SK-N-SH treated with all-trans-retinoic acid at 6 μM for 48 hours (cell line): ENCODE data around the gene CACNA1G.

Source experiments
- ATAC-seq: fragments of 200-7000 bp; cut with Tn5 transposase; 3 replicates; pipeline ENCODE4 v1.9.1; 2020; ENCODE audit warnings: mild to moderate bottlenecking, moderate library complexity
- ARNTL ChIP-seq: fragments of 450-650 bp; formaldehyde crosslinking; IDR thresholded peaks from 2 replicates; pipeline ENCODE4 v1.5.0; 2020; ENCODE audit warnings: low read depth, mild to moderate bottlenecking, moderate library complexity, borderline replicate concordance
- BACH2 ChIP-seq: fragments of 250-450 bp; sonication (Bioruptor Pico); IDR thresholded peaks from 2 replicates; pipeline ENCODE4 v1.9.0; 2021; ENCODE audit warnings: mild to moderate bottlenecking, borderline replicate concordance
- CREB5 ChIP-seq: fragments of 250-450 bp; sonication (Bioruptor Pico); IDR thresholded peaks from 2 replicates; pipeline ENCODE4 v1.5.1; 2020; ENCODE audit warnings: low read depth, mild to moderate bottlenecking, moderate library complexity
- CSDC2 ChIP-seq: fragments of 250-450 bp; sonication (Bioruptor Pico); IDR thresholded peaks from 2 replicates; pipeline ENCODE4 v1.5.0; 2020; ENCODE audit warnings: mild to moderate bottlenecking, moderate library complexity
- CSRNP3 ChIP-seq: fragments of 250-450 bp; sonication (Bioruptor Pico); IDR thresholded peaks from 2 replicates; pipeline ENCODE4 v1.5.1; 2021; ENCODE audit warnings: mild to moderate bottlenecking, moderate library complexity
- ESRRG ChIP-seq: fragments of 250-450 bp; sonication (Bioruptor Pico); IDR thresholded peaks from 2 replicates; pipeline ENCODE4 v1.6.1; 2021; ENCODE audit warnings: mild to moderate bottlenecking
- GLIS3 ChIP-seq: fragments of 250-450 bp; sonication (Bioruptor Pico); IDR thresholded peaks from 2 replicates; pipeline ENCODE4 v1.5.0; 2020; ENCODE audit warnings: mild to moderate bottlenecking, moderate library complexity
- ISL1 ChIP-seq: fragments of 250-450 bp; sonication (Bioruptor Pico); IDR thresholded peaks from 2 replicates; pipeline ENCODE4 v2.1.2; 2022; ENCODE audit warnings: mild to moderate bottlenecking, moderate library complexity
- PATZ1 ChIP-seq: fragments of 250-450 bp; sonication (Bioruptor Pico); IDR thresholded peaks from 2 replicates; pipeline ENCODE4 v1.8.0; 2020; ENCODE audit warnings: mild to moderate bottlenecking, moderate library complexity, borderline replicate concordance
- POU6F1 ChIP-seq: fragments of 250-450 bp; sonication (Bioruptor Pico); IDR thresholded peaks from 2 replicates; pipeline ENCODE4 v1.8.0; 2021; ENCODE audit warnings: low read depth, mild to moderate bottlenecking, moderate library complexity, borderline replicate concordance
- PPARA ChIP-seq: fragments of 250-450 bp; sonication (Bioruptor Pico); IDR thresholded peaks from 2 replicates; pipeline ENCODE4 v1.5.0; 2020; ENCODE audit warnings: mild to moderate bottlenecking, borderline replicate concordance
- RARB ChIP-seq: fragments of 250-450 bp; sonication (Bioruptor Pico); IDR thresholded peaks from 2 replicates; pipeline ENCODE4 v1.8.0; 2021; ENCODE audit warnings: mild to moderate bottlenecking, moderate library complexity
- SNAI2 ChIP-seq: fragments of 250-450 bp; sonication (Bioruptor Pico); IDR thresholded peaks from 2 replicates; pipeline ENCODE4 v1.5.0; 2020; ENCODE audit warnings: mild to moderate bottlenecking, moderate library complexity
- TCF4 ChIP-seq: fragments of 250-450 bp; sonication (Bioruptor Pico); IDR thresholded peaks from 2 replicates; pipeline ENCODE4 v1.8.0; 2021; ENCODE audit warnings: mild to moderate bottlenecking, moderate library complexity, borderline replicate concordance
- TOX ChIP-seq: fragments of 250-450 bp; sonication (Bioruptor Pico); IDR thresholded peaks from 2 replicates; pipeline ENCODE4 v1.8.0; 2021; ENCODE audit warnings: mild to moderate bottlenecking, moderate library complexity, borderline replicate concordance
- TSHZ2 ChIP-seq: fragments of 250-450 bp; sonication (Bioruptor Pico); IDR thresholded peaks from 2 replicates; pipeline ENCODE4 v1.5.0; 2020; ENCODE audit warnings: mild to moderate bottlenecking, moderate library complexity
- ZC3H10 ChIP-seq: fragments of 250-450 bp; sonication (Bioruptor Pico); IDR thresholded peaks from 2 replicates; pipeline ENCODE4 v1.5.1; 2021; ENCODE audit warnings: mild to moderate bottlenecking, moderate library complexity
- ZFP3 ChIP-seq: fragments of 250-450 bp; sonication (Bioruptor Pico); IDR thresholded peaks from 2 replicates; pipeline ENCODE4 v1.5.0; 2020; ENCODE audit warnings: mild to moderate bottlenecking, moderate library complexity
- ZFP30 ChIP-seq: fragments of 450-650 bp; formaldehyde crosslinking; IDR thresholded peaks from 2 replicates; pipeline ENCODE4 v1.5.0; 2022; ENCODE audit warnings: mild to moderate bottlenecking, moderate library complexity
- ZNF565 ChIP-seq: fragments of 450-650 bp; formaldehyde crosslinking; conservative IDR thresholded peaks from 2 replicates; pipeline ENCODE4 v1.5.0; 2020; ENCODE audit warnings: low read depth, mild to moderate bottlenecking, moderate library complexity
- ZNF70 ChIP-seq: fragments of 450-650 bp; formaldehyde crosslinking; IDR thresholded peaks from 2 replicates; pipeline ENCODE4 v1.5.0; 2020; ENCODE audit warnings: mild to moderate bottlenecking, moderate library complexity

The CACNA1G gene

GRCh38 chr17:50560185-50560824, at the start of gene CACNA1G:
CACNA1G (plus strand) TSS chr17:50560715; CDS start chr17:50561460, 745 bp downstream.
- TF ChIP-seq PATZ1 (CRISPR knock-in tag) (no peak), ZFP30 (CRISPR knock-in tag) (no peak), PPARA (CRISPR knock-in tag) (no peak), RARB (CRISPR knock-in tag) (no peak), CREB5 (no peak), ZNF565 (CRISPR knock-in tag) (no peak), ZFP3 (CRISPR knock-in tag) (no peak), ARNTL (CRISPR knock-in tag) (no peak), BACH2 (CRISPR knock-in tag) (no peak), ZNF70 (CRISPR knock-in tag) (no peak), POU6F1 (CRISPR knock-in tag) (no peak), SNAI2 (CRISPR knock-in tag) (no peak), ZC3H10 (CRISPR knock-in tag) (no peak), ESRRG (CRISPR knock-in tag) (no peak), GLIS3 (CRISPR knock-in tag) (no peak), CSDC2 (CRISPR knock-in tag) (no peak), ISL1 (CRISPR knock-in tag) (no peak), TCF4 (CRISPR knock-in tag) (no peak), TOX (CRISPR knock-in tag) (no peak), CSRNP3 (CRISPR knock-in tag) (no peak)
- TF ChIP-seq, all 23 proteins: peak for 0
- peak; percentile 87 for ATAC-seq

- no peak for ATAC-seq
- no peak for TF ChIP-seq RARB (CRISPR knock-in tag)
- TF ChIP-seq ESRRG (CRISPR knock-in tag): no peak
- TF ChIP-seq PATZ1 (CRISPR knock-in tag): no peak
- TF ChIP-seq ISL1 (CRISPR knock-in tag): no peak
- TF ChIP-seq TSHZ2 (CRISPR knock-in tag): no peak
- no peak for TF ChIP-seq PPARA (CRISPR knock-in tag)
- no peak for TF ChIP-seq CREB5
- TF ChIP-seq TOX (CRISPR knock-in tag): no peak
- TF ChIP-seq CSRNP3 (CRISPR knock-in tag): no peak
- TF ChIP-seq POU6F1 (CRISPR knock-in tag): no peak
- TF ChIP-seq ARNTL (CRISPR knock-in tag): no peak
- TF ChIP-seq ZC3H10 (CRISPR knock-in tag): no peak
- TF ChIP-seq GLIS3 (CRISPR knock-in tag): no peak
- no peak for TF ChIP-seq CSDC2 (CRISPR knock-in tag)
- no peak for TF ChIP-seq ZNF70 (CRISPR knock-in tag)
Measured at GRCh38 chr17:50511058-50511457, 49.5 kb upstream of the CACNA1G start.
